ENCODE data around the gene NEK2.

GRCh38 chr1:211634461-211634860 is 41.0 kb downstream of the NEK2 start:
- TF ChIP-seq SUZ12 (IDR thresholded peaks at IDR 0.05): no peak
- TF ChIP-seq BHLHE40 (IDR thresholded peaks at IDR 0.05; ENCODE audit: borderline replicate concordance): no peak
- no peak for TF ChIP-seq TARDBP (IDR thresholded peaks at IDR 0.05)
- TF ChIP-seq ELF4 (IDR thresholded peaks at IDR 0.05): no peak
- no peak for TF ChIP-seq NFRKB (IDR thresholded peaks at IDR 0.05)
- TF ChIP-seq SP1 (IDR thresholded peaks at IDR 0.05): no peak
